Measurements from ENCODE around the gene ROBO2.

Gene ROBO2

DNA sequence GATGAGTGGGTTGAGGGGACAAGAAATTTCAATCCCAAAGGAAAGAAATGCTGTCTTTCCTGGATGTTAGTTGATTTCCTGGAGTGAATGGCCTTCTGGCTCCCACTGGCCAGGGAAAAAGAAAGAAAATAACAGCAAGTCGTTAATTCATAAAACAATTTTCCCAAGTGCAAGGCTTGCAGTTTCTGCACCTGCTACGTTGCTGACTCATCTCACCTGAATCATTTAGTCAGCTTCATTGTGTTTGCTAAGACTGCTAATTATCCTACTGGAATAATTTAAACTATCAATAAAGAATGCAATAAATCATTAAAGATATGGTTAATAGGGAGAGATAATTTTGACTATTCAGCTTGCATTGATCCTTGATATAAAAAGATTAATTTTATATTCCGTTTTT is 387.6 kb downstream of the ROBO2 start:
- DNase-seq: peak; percentile 83

DNA sequence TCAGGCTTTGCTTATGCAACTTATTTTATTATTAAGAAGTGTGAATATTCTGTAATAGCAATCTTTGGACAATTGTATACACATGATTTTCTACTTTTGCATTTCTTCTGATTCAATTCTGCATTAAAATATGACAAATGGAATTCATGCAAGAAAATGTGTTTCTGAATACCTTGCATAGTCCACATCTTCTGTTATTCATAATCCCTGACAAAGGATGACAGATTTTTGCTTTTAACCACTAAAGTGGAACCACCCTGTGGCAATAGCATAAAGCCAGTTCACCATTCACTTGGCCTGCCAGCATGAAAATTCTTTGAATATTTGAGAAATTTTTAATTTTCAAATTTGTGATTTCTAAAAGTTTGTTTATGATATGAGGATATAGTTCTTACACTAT is 397.0 kb downstream of the ROBO2 start:
- no peak for DNase-seq

DNA sequence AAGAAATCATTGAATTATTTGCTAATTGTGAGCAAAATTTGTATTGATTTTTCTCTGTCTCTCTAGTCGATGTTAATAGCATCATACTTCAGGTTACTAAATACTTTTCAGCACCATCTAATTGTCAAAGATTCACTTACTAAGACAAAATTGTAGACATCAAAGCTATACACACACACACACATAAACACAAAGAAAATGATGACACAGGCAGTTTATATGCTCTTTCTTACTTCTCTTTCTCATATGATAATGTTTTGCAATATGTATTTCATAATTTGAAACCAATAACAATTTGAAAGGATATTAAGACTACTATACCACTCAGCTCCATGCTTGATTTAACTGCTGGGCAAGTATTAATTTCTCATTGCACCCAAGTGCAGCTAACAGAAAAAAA is 406.2 kb downstream of the ROBO2 start:
- DNase-seq: no peak

DNA sequence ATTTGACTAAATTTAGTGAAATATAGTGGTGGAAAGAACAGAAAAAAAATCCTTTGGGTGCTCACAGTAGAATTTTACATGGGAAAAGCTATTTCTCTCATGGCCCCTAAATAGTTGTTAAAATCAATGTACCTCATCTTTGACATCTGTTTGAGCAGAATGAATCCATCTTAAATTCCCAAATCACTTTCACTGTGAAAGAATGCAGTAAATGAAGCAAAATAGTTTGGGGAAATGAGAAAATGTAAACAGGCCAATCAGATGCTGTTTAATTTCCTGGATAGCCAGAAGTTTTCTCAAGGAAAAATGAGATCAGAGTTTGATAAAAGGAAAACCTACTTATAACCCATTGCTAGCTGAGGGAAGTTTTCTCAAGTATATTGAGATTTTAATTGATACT is 406.9 kb downstream of the ROBO2 start:
- DNase-seq: no peak

DNA sequence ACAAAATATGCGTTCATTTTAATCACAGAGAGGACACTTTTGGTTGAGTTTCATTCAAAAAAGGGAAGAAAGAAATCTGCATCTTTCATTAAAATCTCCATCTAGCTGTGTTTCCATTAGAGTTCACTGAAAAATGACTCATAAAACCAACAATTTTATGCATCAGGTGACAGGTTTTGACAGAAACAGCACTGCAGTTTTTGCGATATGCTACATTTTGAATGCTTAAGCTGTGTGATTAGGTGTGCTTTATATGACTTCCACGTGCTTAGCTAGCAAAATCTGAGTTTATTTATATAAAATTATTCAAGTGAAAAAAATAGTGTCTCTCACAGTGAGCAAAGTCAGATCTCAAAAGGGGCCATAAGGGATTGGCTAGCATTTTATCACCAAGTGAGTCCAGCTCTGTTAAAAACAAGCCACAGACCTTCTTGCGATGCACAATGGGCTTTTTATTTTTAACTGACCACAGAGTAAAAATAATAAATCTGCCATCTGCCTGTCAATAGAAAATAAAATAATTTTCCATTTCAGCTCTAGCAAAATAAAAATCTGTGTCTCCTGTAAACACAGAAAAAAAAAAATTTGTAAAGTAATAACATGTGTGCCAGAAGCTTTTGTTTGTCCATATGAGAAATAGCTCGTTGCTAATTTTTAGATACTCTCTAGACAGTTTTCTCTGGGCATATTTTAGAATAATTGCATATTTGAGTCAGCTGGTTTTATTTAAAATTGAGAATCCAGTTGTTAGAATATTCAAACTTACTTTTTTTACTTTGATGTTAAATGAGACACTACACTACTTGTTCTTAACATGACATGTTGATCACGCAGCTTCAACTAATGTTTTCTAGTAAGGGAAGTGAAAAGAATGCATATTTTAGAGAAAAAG is 409.8 kb downstream of the ROBO2 start:
- no peak for DNase-seq

DNA sequence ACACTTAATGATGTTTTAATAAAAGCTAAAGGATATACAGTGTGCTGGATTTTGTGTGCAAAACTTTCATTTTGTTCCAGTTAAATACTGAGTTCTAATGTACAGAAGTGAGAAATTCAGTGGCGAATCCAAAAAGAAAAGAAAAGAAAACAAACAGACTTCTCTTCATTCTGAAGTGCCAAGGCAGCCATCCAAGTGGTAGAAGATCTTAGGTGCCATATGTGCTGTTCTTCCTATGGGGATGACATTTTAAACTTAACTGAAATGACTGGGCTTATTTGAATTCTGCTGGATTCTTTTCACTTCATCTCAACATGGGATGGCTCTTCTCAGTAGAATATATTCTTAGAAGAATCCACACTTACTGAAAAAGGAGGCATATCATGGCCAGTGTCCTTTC is 416.5 kb downstream of the ROBO2 start:
- DNase-seq: no peak

DNA sequence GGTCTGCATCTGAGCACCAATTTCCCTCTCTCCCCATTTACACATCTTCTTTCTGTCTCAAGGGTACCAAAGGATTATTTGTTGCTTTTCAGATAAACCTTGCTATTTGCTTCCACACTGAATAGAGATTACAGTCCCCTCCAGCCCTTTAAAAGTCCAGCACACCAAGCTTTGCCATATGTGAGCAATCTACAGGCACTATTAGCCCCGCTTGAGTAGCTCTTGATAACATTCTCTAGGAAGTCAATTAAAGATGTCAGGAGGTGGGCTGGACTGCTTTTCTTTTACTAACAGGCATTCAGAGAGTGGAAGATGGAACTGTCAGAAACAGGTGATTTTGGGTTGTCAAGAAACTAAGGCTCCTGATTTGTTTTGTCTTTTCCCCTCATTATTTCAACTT is 417.0 kb downstream of the ROBO2 start:
- peak; percentile 62 for DNase-seq

DNA sequence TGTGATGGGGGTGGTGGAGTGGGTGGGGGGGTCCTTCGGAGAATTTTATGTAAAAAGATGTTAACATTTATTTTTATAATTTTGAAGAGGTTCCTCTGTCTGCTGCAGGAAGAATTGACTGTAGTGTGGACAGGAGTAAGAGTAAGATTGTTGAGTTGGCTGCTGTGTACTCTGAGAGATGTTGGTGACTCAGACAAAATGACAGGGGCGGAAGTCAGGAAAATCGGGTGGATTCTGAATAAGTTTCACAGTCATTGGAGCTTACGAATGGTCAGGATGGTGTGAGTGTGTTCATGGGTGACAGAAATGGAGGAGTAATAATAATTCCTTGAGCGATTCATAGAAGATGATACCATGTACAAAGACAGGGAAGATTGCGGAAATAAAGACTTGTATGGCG is 420.0 kb downstream of the ROBO2 start:
- no peak for DNase-seq

DNA sequence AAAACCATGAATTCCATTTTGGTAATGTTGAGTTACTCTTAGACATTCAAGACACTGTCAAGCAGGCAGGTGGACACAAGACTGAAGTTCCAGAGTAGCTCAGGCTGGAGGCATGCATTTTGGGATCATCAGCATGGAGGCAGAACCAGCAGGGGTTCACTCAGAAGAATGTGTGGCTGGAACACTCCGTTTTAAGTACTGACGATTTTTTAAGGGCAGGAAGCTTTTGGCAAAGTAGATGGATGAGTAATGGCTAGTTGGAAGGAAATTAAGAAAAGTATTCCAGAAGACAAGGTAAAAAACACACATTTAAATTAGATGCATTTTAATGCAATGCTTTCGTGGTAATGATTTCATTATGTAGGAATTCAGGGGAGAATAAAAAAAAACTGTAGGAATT is 420.4 kb downstream of the ROBO2 start:
- no peak for DNase-seq

DNA sequence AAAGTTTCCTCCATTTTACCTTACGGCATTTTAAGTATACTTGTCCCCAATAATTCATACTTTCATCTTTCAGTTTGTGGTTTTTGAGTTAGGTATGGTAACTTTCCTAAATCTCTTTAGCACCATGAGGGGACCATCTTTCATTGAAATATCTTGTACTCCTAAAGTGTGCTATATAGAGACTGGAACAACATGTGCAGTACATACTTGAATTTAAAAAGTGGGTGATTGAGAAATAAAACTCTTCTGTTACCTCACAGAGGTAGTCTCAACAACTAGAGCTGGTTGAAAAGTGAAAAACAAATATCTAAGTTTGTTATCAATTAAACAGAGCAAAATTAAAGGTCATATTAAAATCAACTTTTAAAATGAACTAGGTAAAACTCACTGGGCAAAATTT is 423.1 kb downstream of the ROBO2 start:
- DNase-seq: no peak

DNA sequence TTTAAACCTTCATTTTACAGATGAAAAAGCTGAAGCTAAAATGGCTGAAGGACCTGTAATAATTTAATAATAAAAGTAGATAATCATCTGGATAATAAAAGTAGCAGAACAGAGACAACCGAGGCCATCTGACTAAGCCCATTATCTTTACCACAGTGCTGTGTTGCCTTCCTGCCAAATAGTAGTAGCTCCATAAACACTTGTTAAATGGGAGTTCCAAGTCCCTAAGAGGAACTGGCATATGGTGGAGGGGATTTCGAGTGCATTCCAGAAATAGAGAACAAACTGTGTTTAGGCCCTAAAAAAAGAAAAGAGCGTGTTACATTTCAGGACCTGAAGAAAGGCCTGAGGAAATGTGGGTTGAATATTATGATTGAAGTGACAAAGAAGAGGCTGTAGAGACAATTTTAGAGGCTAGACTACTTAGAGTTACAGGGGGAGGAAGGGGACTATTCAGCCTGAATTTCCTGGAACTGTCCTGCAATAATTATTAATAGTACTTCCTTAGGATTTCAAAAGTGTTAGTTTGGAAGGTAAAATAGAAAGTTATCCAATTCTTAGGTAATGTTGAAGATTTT is 424.3 kb downstream of the ROBO2 start:
- DNase-seq: no peak

DNA sequence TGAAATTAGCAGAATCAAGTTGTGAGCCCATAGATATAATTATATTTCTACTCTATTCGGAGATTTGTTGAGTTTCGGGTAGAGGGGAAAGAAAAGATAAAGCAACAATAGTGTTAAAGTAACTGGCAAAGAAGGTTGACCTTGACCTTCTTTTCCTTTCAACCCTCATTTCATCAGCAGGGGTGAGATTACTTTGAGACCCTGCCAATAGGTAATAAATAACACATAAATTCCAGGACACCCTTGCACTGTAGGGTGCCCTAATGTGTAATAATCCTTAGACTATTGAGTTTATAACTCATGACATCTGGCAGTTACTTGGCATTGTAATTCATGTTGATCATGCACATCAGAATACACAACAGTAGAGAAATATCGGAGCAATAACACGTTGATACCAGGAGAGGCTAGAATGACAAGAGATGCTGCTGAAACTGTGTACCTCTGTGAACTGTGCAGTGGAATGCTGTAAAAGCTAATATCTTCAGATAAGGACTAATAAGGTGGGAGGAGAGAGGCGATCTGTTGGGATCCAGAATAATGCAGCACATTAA is 426.7 kb downstream of the ROBO2 start:
- peak; percentile 7 for DNase-seq

DNA sequence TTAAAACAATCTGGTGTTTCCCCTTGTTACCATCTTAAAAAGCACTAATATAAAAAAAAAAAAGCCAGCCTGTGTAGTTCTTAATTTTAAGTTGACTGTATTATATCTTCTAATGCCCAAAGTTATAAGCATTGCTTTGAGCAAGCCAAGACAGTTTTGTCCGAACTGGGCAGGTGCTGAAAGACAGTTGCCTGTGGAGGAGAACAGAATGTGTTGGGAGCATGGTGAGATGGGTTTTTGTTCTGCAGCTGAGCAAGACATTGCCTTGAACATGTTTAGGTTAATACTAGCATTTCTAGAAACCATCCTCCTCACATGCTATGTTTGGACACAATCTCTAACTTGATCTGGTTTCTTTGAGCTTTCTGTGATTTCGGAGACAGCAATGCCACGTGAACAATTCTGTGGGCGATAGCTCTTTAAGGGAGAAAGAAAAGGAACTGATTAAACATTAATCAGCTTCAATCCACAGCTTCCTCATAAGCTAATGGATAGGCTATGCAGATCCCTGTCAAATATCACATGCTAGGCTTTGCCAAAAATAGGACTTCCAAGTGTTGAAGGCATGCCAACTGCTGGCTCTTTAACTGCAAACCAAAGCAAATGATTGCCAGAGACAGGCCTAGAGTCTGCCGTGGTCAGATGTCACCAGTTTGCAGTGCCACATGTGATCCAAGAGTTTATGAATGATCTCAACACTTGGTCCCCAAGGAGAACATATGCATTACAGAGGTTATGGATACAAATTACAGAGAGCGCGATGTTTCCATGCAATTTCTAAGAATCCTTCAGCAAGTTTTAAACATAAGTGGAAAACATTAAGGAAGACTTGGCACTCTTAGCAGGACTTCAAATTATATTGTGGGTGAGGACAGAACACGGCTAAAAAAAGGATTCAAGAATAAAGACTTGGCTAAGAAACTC is 428.1 kb downstream of the ROBO2 start:
- DNase-seq: peak; percentile 87

DNA sequence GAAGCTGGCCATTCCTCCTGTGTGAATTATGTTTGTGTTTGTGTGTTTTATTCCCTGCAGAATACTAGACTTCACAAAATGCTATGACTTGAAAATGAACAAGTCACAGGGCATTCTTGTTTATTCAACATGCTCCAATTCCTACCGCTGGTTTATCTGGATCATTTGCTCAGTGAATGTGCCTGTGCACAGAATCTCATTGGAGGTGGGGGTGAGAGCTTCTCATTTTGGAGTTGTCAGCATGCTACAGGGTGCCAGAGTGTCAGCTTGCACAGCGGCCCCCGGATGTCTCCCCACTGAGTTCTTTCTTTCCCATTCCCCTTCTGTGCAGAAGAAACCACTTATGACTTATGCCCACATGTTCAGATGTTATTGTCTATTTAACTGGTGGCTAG is 428.7 kb downstream of the ROBO2 start:
- DNase-seq: peak; percentile 81

DNA sequence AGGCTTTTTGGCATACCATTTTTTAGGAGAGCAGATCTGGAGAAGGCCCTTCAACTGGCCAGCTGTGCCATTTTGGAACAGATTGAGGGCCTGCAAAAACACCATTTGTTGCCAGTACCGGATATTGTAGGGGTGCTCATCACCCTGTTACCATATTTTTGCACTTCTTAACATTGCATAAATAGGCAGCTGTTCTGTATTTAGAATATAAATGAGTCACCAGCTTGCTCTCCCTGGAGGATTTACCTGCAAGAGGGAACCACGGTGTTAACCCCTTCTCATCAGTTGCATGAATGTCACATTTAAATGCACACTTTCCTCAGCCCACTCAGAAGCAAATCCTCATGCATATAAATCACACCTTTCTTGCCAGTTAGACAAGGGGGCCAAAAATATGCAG is 435.6 kb downstream of the ROBO2 start:
- DNase-seq: peak; percentile 82

DNA sequence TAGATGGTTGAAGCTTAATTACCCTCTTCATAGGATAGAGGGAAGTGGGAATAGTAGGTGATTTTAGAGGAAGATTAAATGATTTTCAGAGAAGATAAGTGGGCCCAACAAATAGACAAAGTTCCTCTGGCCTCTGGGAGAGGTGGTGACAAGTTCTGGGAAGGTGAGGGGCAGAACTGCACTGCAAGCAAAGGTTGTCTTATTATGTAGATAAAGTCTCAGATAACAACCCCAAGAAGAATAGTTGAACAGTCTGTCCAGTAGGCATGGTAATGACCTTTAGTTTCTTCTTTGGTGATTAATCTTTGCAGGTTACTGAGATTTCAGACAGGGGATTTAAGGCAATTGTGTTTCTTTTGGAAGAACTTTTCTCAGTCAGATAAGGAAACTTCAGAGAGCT is 439.1 kb downstream of the ROBO2 start:
- no peak for DNase-seq

DNA sequence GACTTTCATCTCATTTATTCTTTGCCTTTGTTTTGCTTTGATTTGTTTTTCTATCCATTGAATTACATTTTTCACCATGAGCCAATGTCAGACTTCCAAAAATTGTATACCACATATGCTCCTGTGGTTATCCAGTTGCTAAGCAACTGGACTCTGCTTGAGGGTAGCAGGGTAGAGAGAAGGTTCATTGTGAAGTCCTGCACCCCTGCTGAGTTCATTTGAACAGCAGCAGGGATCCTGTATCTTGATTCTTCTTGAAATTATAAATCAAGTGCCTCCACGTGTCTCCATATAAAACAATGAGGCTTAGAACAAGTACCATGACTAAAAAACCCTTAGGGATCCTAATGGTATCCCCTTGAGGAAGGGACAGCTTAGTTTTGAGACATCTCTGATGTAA is 449.3 kb downstream of the ROBO2 start:
- DNase-seq: peak; percentile 90

DNA sequence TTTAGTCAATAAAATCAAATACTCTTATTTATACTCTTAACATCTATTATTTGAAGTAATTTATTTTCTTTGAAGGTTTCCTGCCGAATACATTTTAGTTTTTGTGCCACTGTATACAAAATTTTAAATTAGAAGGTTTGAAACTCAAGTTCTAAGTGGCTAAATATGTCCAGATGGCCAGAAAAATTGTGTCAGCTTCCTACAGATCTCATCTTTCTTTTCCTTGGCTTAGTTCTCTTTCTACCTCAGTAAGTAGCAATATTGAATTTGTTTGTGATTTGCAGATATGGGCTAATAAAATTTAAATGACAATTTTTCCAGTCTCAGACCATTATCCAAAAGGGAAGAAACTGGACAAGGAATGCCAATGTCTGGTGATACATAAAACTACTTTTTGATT is 452.1 kb downstream of the ROBO2 start:
- DNase-seq: no peak

DNA sequence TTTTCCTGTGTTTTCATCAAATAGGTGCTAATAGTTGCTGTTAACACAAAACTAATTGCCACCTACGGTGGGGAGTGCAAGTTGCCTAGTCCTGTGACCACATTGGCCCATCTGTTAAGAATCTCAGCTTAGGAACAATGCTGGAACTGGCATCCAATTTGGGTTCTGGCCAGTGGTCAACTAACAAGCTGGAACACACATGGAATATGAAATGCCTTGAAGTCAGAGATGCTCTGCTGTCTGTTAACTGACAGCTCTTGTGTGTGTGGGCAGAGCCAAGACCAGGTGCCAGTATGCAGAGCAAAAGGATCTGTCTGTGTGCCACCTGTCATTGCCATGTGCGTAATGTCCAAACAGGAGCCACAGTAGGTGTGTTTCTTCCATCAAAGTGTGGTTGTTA is 460.8 kb downstream of the ROBO2 start:
- peak; percentile 51 for DNase-seq

DNA sequence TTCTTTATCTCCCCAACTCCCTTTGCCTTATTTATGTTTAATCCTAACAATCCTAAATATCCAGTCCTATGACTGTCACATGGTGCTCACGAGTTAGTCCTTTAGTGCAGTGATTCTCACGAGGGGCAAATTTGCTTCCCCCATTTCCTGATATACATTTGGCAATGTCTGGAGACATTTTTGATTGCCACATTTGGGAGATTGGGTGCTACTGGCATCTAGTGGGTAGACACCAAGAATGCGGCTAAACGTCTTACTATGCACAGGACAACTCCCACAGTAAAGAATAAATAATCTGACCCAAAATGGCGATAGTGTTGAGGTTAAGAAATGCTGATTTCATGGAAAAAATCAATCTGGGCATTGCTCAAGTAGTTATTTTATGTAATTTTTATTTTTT is 466.5 kb downstream of the ROBO2 start:
- DNase-seq: peak; percentile 38

DNA sequence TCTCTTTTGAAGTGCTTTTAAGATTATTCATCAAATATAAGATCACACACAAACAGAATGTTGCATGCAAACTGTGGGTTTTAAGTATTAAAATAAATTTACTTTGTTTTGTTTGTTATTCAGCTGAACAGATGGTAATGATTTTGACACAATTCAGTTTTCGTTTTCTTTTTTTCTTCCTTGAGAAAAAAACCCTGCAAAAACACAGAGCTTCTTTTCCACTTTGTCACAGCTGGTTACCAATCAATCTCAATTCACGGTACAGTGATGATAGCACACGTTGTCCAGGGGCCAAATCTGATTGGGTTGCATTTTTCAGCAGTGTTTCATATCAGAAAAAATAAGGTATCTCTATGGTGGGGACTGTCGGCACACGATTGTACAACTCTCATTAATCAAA is 473.6 kb downstream of the ROBO2 start:
- peak; percentile 80 for DNase-seq

DNA sequence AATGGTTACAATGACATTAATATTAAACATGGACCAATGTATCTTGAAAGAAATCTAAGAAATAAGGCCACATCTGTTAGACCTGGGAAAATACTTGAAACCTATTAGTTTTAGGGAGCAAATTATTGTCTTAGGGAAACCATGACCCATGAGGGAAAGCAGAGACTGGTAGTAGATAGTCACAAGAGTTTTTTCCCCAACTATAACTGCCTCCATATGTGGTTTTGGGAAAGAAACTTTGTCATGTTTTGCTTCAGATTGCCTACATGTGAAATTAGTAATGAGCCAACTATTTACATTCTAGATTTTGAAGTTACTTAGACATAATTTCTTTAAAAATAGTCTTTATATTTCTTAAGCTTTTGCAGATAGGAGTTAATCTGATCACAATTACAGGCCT is 474.9 kb downstream of the ROBO2 start:
- no peak for DNase-seq

DNA sequence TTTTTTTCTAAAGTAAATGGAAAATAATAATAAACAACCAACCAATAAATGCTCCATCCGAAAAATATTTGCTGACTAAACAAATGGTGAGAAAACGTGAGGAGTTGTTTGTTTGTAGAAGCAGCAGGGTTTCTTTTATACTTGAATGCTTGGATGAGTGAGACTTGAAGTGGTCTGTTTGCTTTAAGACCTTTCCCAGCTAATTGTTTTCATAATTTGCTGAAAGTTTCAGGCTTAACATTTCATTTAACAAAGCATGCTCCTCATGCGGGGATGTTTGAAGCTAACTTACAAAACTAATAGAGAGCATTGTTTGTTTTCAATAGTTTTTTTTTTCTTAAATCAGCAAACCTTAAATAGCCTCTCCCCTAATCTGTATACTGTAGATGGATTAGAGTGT is 484.6 kb downstream of the ROBO2 start:
- DNase-seq: peak; percentile 80

All from NCI-H69 (cell line).